GM19238 (cell line): ENCODE results near the gene MPDU1.
"Not testable (repeated sequence)": the region's sequence is repeated elsewhere in the genome, so short reads cannot be mapped to it uniquely, and the experiment has no call there.

Experiments
- DNase-seq: peaks from one replicate; pipeline ENCODE4 v3.0.0; 2011; ENCODE audit warnings: low spot score; ENCODE audit not compliant: insufficient read length

The MPDU1 gene

DNA sequence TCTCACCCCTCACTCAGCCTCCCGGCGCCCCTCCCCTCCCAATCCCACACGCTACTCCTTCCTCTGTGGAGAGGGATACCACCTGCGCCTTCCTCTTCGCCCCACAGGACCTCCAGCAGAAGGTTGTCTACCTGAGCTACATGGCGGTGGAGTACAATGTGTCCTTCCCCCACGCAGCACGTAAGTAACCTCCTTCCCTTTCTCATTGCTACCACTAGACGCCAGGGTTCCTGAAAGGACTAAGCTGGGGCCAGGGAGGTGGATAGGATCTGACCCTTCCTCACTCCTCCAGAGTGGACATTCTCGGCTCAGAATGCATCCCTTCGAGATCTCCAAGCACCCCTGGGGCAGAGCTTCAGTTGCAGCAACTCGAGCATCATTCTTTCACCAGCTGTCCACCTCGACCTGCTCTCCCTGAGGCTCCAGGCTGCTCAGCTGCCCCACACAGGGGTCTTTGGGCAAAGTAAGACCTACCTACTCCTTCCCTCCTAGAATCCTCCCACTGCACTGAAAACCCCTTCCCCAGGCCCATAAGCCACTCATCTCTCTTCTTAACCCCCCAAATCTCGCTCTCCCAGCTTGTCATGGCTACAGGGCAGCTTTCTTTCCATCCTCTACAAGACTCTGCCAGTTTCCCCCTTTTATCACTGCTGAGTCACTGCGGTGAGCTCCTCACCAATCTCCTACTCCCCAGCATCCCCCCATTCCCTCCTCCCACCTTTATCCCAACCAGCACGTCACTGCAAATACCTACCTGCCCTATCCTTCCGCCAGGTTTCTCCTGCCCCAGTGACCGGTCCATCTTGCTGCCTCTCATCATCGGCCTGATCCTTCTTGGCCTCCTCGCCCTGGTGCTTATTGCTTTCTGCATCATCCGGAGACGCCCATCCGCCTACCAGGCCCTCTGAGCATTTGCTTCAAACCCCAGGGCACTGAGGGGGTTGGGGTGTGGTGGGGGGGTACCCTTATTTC, 2.8 kb upstream of the MPDU1 start:
- no peak for DNase-seq

DNA sequence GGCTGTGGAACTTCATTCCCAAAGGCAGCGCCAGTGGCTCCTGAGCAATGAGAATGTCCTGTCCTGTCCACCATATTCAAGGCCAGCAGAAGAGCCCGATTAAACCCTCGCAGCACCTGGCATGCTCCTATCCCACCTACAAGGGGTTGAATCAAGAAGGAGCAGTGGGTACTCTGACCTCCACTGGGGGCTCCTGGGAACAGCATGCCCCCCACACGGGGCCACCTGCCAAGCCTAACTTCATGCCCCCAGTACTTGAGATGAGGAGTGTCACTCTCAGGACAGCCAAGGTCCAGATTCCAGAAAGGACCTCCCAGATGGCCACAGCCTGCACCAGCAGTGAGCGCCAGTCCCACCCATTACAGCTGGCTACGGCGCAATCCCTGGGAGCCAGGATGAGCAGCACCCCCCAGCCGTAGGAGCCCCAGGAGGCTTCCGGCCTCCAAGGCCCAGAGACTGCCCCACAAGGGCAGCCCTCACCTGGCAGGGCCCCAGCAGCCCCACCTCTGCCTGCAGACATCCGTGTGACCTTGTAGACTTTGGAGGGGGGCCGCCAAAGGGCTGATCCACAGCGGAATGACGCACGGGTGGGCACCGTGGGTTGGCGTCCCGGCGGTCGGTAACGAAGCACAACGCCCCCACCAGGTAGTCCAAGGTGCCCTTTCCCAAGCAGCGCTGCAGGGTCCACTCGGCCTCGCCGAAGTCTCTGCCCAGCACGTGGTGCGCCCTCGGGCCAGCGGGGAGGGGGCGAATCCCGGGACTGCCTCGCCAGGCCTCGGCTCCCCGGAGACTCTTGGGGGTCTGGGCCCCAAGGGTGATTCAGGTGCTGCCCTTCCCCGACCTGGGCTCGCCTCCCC, 1.0 kb upstream of the MPDU1 start:
- no peak for DNase-seq

GRCh38 chr17:7586673-7587419, 3.2 kb downstream of the MPDU1 start:
- no peak for DNase-seq

DNA sequence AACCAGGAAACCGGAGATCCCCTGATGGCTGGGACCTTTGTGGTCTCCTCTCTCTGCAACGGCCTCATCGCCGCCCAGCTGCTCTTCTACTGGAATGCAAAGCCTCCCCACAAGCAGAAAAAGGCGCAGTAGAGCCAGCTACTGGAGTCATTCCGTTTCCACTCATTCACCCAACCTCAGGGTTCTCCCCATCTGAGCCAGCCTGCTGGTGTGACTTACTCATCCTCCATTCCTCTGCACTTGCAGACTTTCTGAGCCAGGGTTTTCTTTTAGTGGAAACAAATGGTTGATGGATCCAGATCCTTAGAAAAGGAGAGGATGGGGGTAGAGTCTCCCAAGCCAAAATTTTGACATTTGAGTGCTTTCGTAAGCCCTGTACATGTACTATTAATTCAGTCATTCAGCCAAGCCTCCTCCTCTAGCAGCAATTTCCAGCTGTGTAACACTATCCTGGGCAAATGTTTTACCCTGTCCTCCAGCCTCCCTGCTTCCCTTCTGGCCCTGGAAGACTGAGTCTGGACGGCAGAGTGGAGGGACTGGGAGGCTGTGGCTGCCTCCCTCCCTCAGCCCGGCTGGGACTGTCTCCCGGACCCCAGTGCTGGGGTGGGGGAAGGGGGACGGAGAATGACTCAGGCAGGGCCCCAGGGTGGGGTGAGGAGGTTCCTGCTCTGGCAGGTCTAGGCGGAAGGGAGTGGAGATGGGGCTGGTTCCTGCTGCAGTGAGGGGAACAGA, 3.9 kb downstream of the MPDU1 start:
- no peak for DNase-seq

GRCh38 chr17:7588553-7589203, 5.0 kb downstream of the MPDU1 start:
- DNase-seq, result no peak

- DNase-seq, result peak; percentile 72
Observed at GRCh38 chr17:7589204-7589868, 5.7 kb downstream of the MPDU1 start.

DNA sequence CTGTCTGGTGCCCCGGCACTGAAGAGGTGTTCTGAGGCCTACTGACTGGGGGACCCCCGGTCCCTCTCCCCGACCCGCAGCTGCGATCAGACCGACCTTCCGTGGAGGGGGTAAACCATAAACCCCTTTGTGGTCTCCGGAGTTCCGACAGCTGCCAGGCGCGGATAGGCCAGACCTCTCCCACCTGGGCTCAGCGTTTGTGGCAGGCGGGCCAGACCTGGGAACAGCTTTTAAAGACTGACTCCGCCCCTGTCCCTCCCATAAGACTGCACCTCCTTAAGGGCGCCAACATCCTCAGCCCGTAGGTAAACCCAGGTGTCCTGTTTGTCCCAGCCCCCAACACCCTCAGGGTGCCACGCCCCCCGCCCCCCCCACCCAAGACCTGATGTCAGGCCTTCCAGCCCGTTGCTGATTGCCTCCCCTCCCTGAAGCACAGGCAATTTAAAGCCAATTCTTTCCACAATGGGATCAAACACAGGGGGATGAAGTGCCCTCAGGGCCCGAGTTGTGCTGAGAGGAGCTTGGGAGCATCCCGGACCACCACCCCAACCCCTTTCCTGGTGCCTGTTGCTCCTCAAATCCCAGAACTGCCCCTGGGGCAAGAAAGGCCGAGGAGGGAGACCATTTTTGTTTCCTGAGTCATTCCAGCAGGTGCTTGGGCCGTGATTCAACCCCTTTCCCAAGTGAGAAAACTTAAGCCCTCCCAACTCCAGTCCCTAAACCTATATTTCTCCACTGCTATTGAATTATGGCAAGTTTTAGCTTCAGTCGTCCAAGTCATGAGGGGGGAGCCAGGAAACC, 6.4 kb downstream of the MPDU1 start, which contains the start of gene SOX15:
SOX15 (minus strand) TSS at position 204 of the 801 bp plus-strand sequence. CDS start 418 bp downstream, outside the sequence.
- no peak for DNase-seq

- no peak for DNase-seq
Observed at GRCh38 chr17:7590743-7591142, 7.1 kb downstream of the MPDU1 start.

DNA sequence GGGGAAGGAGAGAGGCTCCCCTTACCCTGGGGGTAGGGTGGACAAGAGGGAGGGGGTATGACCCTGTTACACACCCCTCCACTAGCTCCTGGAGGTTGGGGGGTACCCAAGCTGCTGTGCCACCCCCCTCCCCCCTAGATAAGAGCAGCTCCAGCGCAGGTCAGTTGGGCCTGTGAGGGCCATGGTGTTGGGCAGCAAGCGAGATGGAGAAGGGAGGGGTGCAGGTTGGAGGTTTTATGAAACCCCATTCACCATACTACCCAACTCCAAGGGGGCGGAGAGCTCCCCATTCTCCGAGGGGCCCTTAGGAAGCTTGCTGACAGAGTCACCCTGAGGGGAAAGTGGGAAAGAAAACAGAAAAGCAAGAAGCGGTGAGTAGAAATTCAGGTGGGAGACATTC, 7.9 kb downstream of the MPDU1 start:
- no peak for DNase-seq

DNA sequence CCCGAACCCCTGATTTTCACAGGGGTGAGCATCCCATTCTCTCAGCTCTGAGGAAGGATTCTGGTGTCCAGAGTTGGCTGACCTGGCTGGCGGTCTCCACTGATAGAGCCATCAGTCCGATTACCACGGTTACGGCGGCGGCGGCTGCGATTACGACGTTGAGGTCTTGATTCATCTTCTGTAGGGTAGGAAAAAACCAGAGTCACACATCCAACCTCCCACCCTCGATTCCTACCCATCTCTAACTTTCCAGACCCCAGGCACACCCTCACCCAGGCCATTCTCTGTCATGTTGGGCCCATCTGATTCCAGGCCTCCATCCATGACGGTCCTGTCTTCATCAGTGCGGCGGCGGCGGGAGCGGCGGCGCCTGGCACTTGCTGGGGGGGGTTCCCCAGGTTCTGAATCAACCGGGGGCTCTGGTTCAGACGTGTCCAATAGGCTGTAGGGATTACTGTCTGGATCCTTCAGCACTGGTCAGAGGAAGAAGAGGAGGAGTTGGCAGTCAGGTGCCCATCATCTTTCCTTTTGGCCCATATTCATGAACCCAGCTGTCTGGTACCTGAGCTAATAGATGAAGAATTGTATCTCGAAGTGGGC, 8.9 kb downstream of the MPDU1 start:
- no peak for DNase-seq

DNA sequence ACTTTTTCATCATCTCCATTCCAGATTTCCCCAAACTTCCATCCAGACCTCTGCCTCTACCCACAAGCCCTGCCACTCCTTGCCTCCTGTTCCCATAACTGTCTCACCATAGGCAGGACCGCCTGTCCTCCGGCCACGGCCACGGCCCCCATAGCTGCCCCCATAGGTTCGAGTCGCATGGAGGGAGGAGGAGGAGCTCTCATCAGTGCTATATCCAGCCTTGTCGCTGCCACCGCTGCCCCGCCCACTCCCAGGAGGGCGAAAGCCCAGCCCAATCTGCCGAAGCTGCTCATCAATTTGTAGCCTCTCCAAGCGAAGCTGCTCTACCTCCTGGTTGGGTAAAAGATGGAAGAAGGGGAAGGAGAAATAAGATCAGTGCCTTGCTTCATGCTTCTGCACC, 9.6 kb downstream of the MPDU1 start:
- DNase-seq, result no peak

DNA sequence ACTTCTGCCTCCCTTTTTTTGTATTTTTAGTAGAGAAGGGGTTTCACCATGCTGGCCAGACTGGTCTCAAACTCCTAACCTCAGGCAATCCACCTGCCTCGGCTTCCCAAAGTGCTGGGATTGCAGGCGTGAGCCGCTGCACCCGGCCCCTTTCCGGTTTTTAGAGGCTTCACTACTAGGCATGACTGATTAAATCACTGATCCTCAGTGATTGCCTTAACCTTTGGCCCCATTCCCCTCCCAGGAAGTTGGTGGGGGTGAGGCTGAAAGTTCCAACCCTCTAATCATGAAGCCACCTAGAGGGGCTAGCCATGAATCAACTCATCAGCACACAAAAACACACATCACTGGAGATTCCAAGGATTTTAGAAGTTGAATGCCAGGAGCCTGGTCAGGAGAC, 13.9 kb downstream of the MPDU1 start:
- not testable (repeated sequence) for DNase-seq

GRCh38 chr17:7606280-7606679, 22.6 kb downstream of the MPDU1 start:
- DNase-seq, result no peak

DNA sequence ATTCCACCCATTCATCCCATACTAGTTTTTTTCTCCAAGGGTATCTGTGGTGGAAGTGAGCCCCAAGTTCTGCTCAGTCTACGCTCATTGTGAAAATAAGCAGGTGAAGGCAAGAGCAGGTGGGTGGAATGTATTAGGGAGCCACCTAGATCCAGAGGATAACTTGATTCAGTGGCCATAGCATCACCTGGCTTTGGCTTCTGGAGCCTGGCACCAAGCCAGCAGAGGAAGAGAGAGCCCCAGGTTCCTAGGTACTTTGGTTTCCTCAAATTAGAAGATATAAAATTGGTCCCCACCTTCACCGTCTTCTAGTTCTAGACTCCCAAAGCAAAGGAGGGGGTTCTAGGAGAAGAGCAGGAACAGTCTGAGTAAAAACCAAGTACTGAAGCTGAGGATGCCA, 27.0 kb downstream of the MPDU1 start:
- DNase-seq, result no peak

DNA sequence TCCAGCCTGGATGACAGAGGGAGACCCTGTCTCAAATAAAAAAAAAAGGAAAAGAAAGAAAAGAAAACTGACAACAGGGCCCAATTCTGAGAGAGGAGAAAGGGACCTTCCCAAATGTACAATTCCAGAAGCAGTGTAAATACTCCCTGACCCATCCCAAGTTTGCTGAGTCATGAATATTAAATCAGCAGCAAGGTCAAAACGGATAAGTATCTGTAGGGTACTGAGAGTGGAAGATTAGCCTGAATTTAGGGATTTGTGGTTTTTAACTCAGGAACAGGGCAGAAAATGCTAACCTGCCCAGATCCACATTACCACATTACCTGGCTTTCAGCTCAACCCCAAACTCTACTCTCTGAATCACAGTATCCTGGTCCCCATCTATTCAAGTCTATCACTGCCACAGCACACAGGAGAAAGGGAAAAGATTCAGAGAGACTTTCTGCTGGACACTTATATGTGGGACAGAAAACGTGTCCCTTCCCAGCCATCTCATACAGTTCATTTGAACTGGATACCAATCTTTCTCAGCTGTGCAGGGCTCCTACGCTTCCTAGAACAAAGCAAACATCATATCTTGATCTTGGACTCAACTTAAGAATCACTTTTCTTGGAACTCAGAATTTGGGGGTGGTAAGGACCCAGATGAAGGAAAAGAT, 28.1 kb downstream of the MPDU1 start:
- no peak for DNase-seq

GRCh38 chr17:7612294-7612640, 28.6 kb downstream of the MPDU1 start:
- DNase-seq, result no peak

GRCh38 chr17:7613769-7614424, 30.2 kb downstream of the MPDU1 start:
- DNase-seq, result no peak
